Fibroblast of villous mesenchyme (primary cell): Measurements from ENCODE around the gene COL23A1. TPM values are rescaled to one million over a fixed set of nuclear protein-coding genes. Genes with fewer than 3 reads are reported as not detected.
A peak's percentile ranks its signal among the peaks of the same experiment; 100 is the strongest.
"Not testable (repeated sequence)": the region's sequence is repeated elsewhere in the genome, so short reads cannot be mapped to it uniquely, and the experiment has no call there.

Experiments
- DNase-seq: peaks from one replicate; pipeline ENCODE4 v3.0.0-alpha.2; 2010; ENCODE audit warnings: low read depth
- H3K4me3 ChIP-seq: 2 replicates; pipeline ENCODE4 v1.5.1; 2011; ENCODE audit warnings: low read depth, mild to moderate bottlenecking, low read length
- CTCF ChIP-seq: IDR thresholded peaks from 2 replicates; pipeline ENCODE4 v1.5.1; 2012; ENCODE audit warnings: low read depth, mild to moderate bottlenecking, low read length; ENCODE audit not compliant: insufficient read depth
- total RNA-seq: library from RNA; depleted of rRNA; stranded (reverse); fragments of >200 nt; gene quantifications from 2 replicates; pipeline ENCODE4 v1.2.3, GENCODE V29; 2012

Gene COL23A1
- total RNA-seq, 1 donor: not detected

- TF ChIP-seq CTCF: no peak
- peak; percentile 55 for DNase-seq
- peak overlapping the region; percentile 91 for H3K4me3 ChIP-seq
These were observed 359.2 kb downstream of the COL23A1 start for GRCh38 chr5:178230879-178231538.

GRCh38 chr5:178229861-178230260 is 360.3 kb downstream of the COL23A1 start:
- no peak for TF ChIP-seq CTCF
- no peak for DNase-seq
- H3K4me3 ChIP-seq: no peak overlapping the region

GRCh38 chr5:178229111-178229510 is 361.1 kb downstream of the COL23A1 start:
- not testable (repeated sequence) for H3K4me3 ChIP-seq, DNase-seq

GRCh38 chr5:178228609-178229008 is 361.6 kb downstream of the COL23A1 start:
- no peak for DNase-seq

GRCh38 chr5:178227929-178228328 is 362.3 kb downstream of the COL23A1 start:
- no peak for DNase-seq
- no peak for TF ChIP-seq CTCF
- H3K4me3 ChIP-seq: no peak overlapping the region

More at GRCh38 chr5:178228609-178229008, 361.6 kb downstream of the COL23A1 start:
- no peak for TF ChIP-seq CTCF
- H3K4me3 ChIP-seq: no peak overlapping the region

- no peak overlapping the region for H3K4me3 ChIP-seq
- no peak for TF ChIP-seq CTCF
- DNase-seq: no peak
These were observed 363.0 kb downstream of the COL23A1 start for GRCh38 chr5:178227138-178227659.

GRCh38 chr5:178225174-178225573 is 365.0 kb downstream of the COL23A1 start:
- TF ChIP-seq CTCF: no peak
- no peak for DNase-seq
- H3K4me3 ChIP-seq: no peak overlapping the region
